Measurements from ENCODE around the gene BBS5. TPM values are rescaled to one million over a fixed set of nuclear protein-coding genes. Genes with fewer than 3 reads are reported as not detected.

The BBS5 gene
- total RNA-seq, 2 experiments from 2014 or later: 2.7 to 3.4 TPM

DNA sequence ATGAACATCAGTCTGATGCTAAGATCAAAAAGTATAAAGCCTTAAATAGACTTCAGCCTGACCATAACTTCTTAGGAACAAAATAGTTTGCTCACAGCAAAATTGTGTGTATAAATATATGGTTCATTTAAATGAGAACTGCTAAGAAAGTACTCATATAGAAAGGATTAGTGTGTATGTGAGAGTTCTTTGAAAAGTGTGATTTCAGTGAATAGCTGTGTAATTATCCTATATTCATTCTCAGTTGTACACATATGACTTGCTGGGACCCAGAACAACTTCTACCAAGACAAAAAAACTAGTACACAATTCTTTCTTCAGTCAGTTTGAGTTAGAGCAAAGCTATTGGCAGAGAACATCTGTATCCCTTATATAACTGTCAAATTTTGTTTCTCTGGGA is 7.2 kb downstream of the BBS5 start:
- no peak for DNase-seq
- peaks cover 11% of the 10 kb centered on the region for H3K36me3 Mint-ChIP-seq (ENCODE audit: low read depth)

DNA sequence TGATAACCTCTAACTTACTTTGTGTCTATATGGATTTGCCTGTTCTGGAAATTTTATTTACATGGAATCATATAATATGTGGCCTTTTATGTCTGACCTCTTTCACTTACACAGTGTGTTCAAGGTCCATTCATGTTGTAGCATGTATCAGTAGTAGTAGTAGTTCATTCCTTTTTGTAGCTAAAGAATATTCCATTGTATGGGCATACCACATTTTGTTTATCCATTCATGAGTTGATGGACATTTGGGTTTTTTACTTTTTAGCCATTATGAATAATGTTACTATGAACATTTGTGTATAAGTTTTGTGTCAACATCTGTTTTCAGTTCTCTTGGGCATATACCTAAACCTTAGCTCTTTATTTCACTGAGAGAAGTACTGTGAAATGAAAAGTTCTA is 11.5 kb downstream of the BBS5 start:
- no peaks in the 10 kb centered on the region for H3K4me1 Mint-ChIP-seq
- CTCF ChIA-PET: no interaction called here

More for the DNA sequence above, 7.2 kb downstream of the BBS5 start:
- ATAC-seq: peak; percentile 51
- H3K9me3 Mint-ChIP-seq (ENCODE audit: low read depth): no peaks in the 10 kb centered on the region
- H3K27me3 Mint-ChIP-seq: no peaks in the 10 kb centered on the region
- POLR2A ChIA-PET: no interaction called here
- CTCF ChIA-PET: interaction anchor here (1.7 kb wide), 1 partner anchor 25 kb away, joined by 3 read pairs; no protein-coding TSS in a partner anchor
- no peak overlapping the region for H3K4me3 Mint-ChIP-seq
- H3K27ac Mint-ChIP-seq: no peak overlapping the region
- no peaks in the 10 kb centered on the region for H3K4me1 Mint-ChIP-seq
- intact Hi-C loops (cut with DNase I, micrococcal nuclease): no loop called here

DNA sequence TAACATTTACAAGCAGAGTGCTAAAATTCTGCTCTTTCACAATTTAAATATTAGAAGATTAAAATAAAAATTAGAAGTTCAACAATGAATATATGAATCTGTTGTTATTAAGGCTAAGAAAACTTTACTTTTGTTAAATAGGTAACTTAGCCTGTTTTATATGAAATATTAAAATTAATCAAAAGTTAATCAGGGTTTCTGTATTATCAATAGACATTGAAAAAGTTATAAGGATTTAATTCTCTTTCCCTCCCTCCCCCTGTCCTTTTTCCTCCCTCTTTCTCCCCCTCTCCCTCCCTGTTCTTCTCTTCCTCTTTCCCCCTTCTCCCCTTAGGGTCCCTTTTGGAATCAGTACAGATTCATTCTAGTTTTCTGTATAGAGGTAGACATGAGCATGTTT is 12.1 kb downstream of the BBS5 start:
- intact Hi-C loops (cut with DNase I, micrococcal nuclease): no loop called here
- ATAC-seq (no peak), DNase-seq (no peak)
- no peak overlapping the region for H3K27ac Mint-ChIP-seq
- no peaks in the 10 kb centered on the region for H3K9me3 Mint-ChIP-seq (ENCODE audit: low read depth)
- H3K27me3 Mint-ChIP-seq: no peaks in the 10 kb centered on the region
- H3K36me3 Mint-ChIP-seq (ENCODE audit: low read depth): peaks cover 3% of the 10 kb centered on the region
- ChIA-PET POLR2A (no interaction called here), CTCF (no interaction called here)
- no peaks in the 10 kb centered on the region for H3K4me1 Mint-ChIP-seq
- H3K4me3 Mint-ChIP-seq: no peak overlapping the region

More for the DNA sequence above, 11.5 kb downstream of the BBS5 start:
- ATAC-seq (no peak), DNase-seq (no peak)
- no peak overlapping the region for H3K4me3 Mint-ChIP-seq
- no peaks in the 10 kb centered on the region for H3K27me3 Mint-ChIP-seq
- no peak overlapping the region for H3K27ac Mint-ChIP-seq
- peaks cover 3% of the 10 kb centered on the region for H3K36me3 Mint-ChIP-seq (ENCODE audit: low read depth)
- no peaks in the 10 kb centered on the region for H3K9me3 Mint-ChIP-seq (ENCODE audit: low read depth)
- intact Hi-C loops (cut with DNase I, micrococcal nuclease): no loop called here
- POLR2A ChIA-PET: no interaction called here

- H3K9me3 Mint-ChIP-seq (ENCODE audit: low read depth): no peaks in the 10 kb centered on the region
- intact Hi-C loops (cut with DNase I, micrococcal nuclease): no loop called here
- no peak for DNase-seq
- H3K27me3 Mint-ChIP-seq: no peaks in the 10 kb centered on the region
- no peak overlapping the region for H3K27ac Mint-ChIP-seq
- H3K36me3 Mint-ChIP-seq (ENCODE audit: low read depth): peaks cover 3% of the 10 kb centered on the region
- ATAC-seq: no peak
- H3K4me3 Mint-ChIP-seq: no peak overlapping the region
- ChIA-PET POLR2A (no interaction called here), CTCF (interaction anchor here (1.0 kb wide), 1 partner anchor 11 kb away, joined by 4 read pairs; no protein-coding TSS in a partner anchor)
- no peaks in the 10 kb centered on the region for H3K4me1 Mint-ChIP-seq
Measured at GRCh38 chr2:169493360-169493759, 14.1 kb downstream of the BBS5 start.

- ATAC-seq: no peak
- Mint-ChIP-seq H3K9me3 (ENCODE audit: low read depth) (no peaks in the 10 kb centered on the region), H3K4me3 (no peak overlapping the region), H3K4me1 (no peaks in the 10 kb centered on the region), H3K27ac (no peak overlapping the region), H3K27me3 (no peaks in the 10 kb centered on the region), H3K36me3 (ENCODE audit: low read depth) (peaks cover 3% of the 10 kb centered on the region)
- no peak for DNase-seq
- CTCF ChIA-PET: no interaction called here
- intact Hi-C loops (cut with DNase I, micrococcal nuclease): no loop called here
- POLR2A ChIA-PET: no interaction called here
Measured at GRCh38 chr2:169495310-169495928, 16.1 kb downstream of the BBS5 start.

GRCh38 chr2:169504651-169505050 is 25.4 kb downstream of the BBS5 start:
- Mint-ChIP-seq H3K4me3 (no peak overlapping the region), H3K36me3 (ENCODE audit: low read depth) (peaks cover 8% of the 10 kb centered on the region), H3K27me3 (no peaks in the 10 kb centered on the region), H3K27ac (no peak overlapping the region), H3K9me3 (ENCODE audit: low read depth) (no peaks in the 10 kb centered on the region), H3K4me1 (peaks cover 6% of the 10 kb centered on the region)
- intact Hi-C loops (cut with DNase I, micrococcal nuclease): no loop called here
- DNase-seq (no peak), ATAC-seq (no peak)
- POLR2A ChIA-PET: no interaction called here
- CTCF ChIA-PET: no interaction called here

DNA sequence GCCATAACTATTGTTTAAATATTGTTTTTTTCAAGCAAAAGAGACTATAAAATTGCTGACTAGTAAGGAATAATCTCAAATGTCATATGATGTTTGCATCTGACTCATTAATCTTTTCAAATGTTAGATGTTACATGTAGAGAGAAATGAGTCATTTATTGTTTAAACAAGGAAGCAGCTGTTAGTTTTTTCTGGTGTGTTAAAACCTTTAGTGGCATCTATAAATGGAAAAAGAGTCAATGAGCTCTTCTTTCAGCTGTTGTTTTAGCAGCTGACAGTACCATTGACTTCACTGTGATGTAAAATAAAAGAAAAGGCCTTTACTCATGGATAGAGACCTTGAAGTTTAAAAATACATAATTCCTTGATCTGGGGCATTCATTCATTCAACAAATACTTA is 28.4 kb downstream of the BBS5 start:
- no peaks in the 10 kb centered on the region for H3K9me3 Mint-ChIP-seq (ENCODE audit: low read depth)
- H3K27ac Mint-ChIP-seq: no peak overlapping the region
- H3K27me3 Mint-ChIP-seq: no peaks in the 10 kb centered on the region
- H3K4me1 Mint-ChIP-seq: peaks cover 6% of the 10 kb centered on the region
- H3K36me3 Mint-ChIP-seq (ENCODE audit: low read depth): peaks cover 8% of the 10 kb centered on the region
- DNase-seq (no peak), ATAC-seq (peak; percentile 53)
- intact Hi-C loops (cut with DNase I, micrococcal nuclease): no loop called here
- POLR2A ChIA-PET: no interaction called here
- no peak overlapping the region for H3K4me3 Mint-ChIP-seq
- CTCF ChIA-PET: no interaction called here

- ChIA-PET CTCF (interaction anchor here (0.6 kb wide), 1 partner anchor 977 kb away, joined by 3 read pairs; no protein-coding TSS in a partner anchor), POLR2A (no interaction called here)
- Mint-ChIP-seq H3K4me1 (peaks cover 6% of the 10 kb centered on the region), H3K27me3 (no peaks in the 10 kb centered on the region), H3K27ac (no peak within 1 kb of the TSS), H3K9me3 (ENCODE audit: low read depth) (no peaks in the 10 kb centered on the region), H3K4me3 (no peak within 1 kb of the TSS), H3K36me3 (ENCODE audit: low read depth) (peaks cover 6% of the 10 kb centered on the region)
- DNase-seq (no peak), ATAC-seq (no peak)
- intact Hi-C loops (cut with DNase I, micrococcal nuclease): no loop called here
Measured at GRCh38 chr2:169509298-169509885, 30.1 kb downstream of the BBS5 start, which contains the start of gene KLHL41. KLHL41 (plus strand) TSS chr2:169509702; CDS start chr2:169509779, 77 bp downstream.

DNA sequence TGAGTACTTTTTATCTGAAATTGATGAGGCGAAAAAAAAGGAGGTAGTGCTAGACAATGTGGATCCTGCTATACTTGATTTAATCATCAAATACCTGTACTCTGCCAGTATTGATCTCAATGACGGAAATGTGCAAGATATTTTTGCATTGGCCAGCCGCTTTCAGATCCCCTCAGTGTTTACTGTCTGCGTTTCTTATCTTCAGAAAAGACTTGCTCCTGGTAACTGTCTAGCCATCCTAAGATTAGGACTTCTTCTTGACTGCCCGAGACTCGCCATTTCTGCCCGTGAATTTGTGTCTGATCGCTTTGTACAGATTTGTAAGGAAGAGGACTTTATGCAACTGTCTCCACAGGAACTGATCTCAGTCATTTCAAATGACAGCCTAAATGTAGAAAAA is 30.7 kb downstream of the BBS5 start:
- ChIA-PET CTCF (interaction anchor here (0.6 kb wide), 1 partner anchor 977 kb away, joined by 3 read pairs; no protein-coding TSS in a partner anchor), POLR2A (no interaction called here)
- DNase-seq (no peak), ATAC-seq (no peak)
- intact Hi-C loops (cut with DNase I, micrococcal nuclease): no loop called here
- Mint-ChIP-seq H3K4me3 (no peak overlapping the region), H3K4me1 (peaks cover 6% of the 10 kb centered on the region), H3K27ac (no peak overlapping the region), H3K27me3 (no peaks in the 10 kb centered on the region), H3K9me3 (ENCODE audit: low read depth) (no peaks in the 10 kb centered on the region), H3K36me3 (ENCODE audit: low read depth) (peaks cover 4% of the 10 kb centered on the region)

DNA sequence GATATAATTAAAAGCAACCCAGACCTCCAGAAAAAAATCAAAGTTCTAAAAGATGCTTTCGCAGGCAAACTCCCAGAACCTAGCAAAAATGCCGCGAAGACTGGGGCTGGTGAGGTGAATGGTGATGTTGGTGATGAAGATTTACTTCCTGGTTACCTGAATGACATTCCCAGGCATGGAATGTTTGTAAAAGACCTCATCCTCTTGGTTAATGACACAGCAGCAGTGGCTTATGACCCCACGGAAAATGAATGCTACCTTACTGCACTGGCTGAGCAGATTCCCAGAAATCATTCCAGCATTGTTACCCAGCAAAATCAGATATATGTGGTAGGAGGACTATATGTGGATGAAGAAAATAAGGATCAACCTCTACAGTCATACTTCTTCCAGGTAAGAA is 31.2 kb downstream of the BBS5 start:
- POLR2A ChIA-PET: no interaction called here
- intact Hi-C loops (cut with DNase I, micrococcal nuclease): no loop called here
- no peaks in the 10 kb centered on the region for H3K27me3 Mint-ChIP-seq

DNA sequence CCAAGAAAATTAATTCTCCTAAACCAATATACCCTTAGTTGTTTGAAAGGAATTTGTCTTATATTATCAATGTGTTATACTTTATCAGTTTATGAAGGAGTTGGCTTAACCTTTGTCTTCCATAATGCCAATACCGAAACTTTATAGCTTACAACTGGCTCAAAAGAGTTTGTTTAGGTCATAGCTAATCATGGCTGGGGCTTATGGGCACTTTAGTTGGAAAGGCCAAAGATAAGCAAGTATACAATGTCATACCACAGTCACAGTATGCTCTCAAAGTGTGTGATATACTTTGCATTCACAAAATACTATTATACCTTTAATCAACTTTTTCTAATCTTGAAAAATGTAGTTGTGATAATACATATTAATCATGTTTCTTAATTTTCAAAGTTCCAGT is 32.5 kb downstream of the BBS5 start:
- no peak overlapping the region for H3K4me3 Mint-ChIP-seq
- H3K4me1 Mint-ChIP-seq: peaks cover 6% of the 10 kb centered on the region
- ATAC-seq: no peak
- intact Hi-C loops (cut with DNase I, micrococcal nuclease): no loop called here
- POLR2A ChIA-PET: no interaction called here
- no peak overlapping the region for H3K27ac Mint-ChIP-seq
- H3K36me3 Mint-ChIP-seq (ENCODE audit: low read depth): no peaks in the 10 kb centered on the region
- H3K9me3 Mint-ChIP-seq (ENCODE audit: low read depth): no peaks in the 10 kb centered on the region
- DNase-seq: no peak
- no peaks in the 10 kb centered on the region for H3K27me3 Mint-ChIP-seq
- CTCF ChIA-PET: interaction anchor here (1.0 kb wide), 1 partner anchor 366 kb away, joined by 3 read pairs; no protein-coding TSS in a partner anchor

More for the DNA sequence above, 31.2 kb downstream of the BBS5 start:
- H3K36me3 Mint-ChIP-seq (ENCODE audit: low read depth): no peaks in the 10 kb centered on the region
- peaks cover 6% of the 10 kb centered on the region for H3K4me1 Mint-ChIP-seq
- ATAC-seq: no peak
- no peak overlapping the region for H3K27ac Mint-ChIP-seq
- no peaks in the 10 kb centered on the region for H3K9me3 Mint-ChIP-seq (ENCODE audit: low read depth)
- H3K4me3 Mint-ChIP-seq: no peak overlapping the region
- no peak for DNase-seq
- CTCF ChIA-PET: no interaction called here

DNA sequence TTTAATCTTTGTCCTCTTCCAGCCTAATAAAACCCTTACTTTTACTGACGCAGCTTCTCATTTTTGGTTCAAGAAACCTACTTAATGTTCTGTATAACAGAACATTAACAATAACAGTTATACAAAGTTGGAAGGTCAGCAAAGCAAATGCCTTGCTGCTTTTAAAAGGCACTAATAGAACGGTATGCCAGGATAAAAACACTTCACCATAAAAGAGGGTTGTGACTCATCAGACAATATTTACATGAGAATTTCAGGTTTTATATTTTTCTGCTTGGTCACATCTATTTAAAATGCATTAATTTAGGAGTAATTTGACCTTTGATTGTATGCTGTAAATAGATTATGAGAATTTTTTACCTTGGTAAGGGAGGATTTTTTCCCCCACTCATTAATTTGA is 33.2 kb downstream of the BBS5 start:
- POLR2A ChIA-PET: no interaction called here
- Mint-ChIP-seq H3K4me3 (no peak overlapping the region), H3K9me3 (ENCODE audit: low read depth) (no peaks in the 10 kb centered on the region), H3K4me1 (peaks cover 6% of the 10 kb centered on the region), H3K36me3 (ENCODE audit: low read depth) (no peaks in the 10 kb centered on the region), H3K27ac (no peak overlapping the region), H3K27me3 (no peaks in the 10 kb centered on the region)
- DNase-seq (no peak), ATAC-seq (no peak)
- intact Hi-C loops (cut with DNase I, micrococcal nuclease): no loop called here
- CTCF ChIA-PET: no interaction called here

Data from activated CD4-positive, alpha-beta T cell treated with anti-CD3 and anti-CD28 coated beads for 36 hours (primary cell).